RWPE2 (cell line): Measurements from ENCODE around the gene ITPRIPL2.

Experiments used
- ATAC-seq: fragments of 200-7000 bp; cut with Tn5 transposase; 3 replicates; pipeline ENCODE4 v1.9.1; 2021; ENCODE audit warnings: low read depth
- DNase-seq: peaks from one replicate; pipeline ENCODE4 v3.0.0-alpha.2; 2020; ENCODE audit warnings: low spot score
- H3K27ac ChIP-seq: fragments of 450-650 bp; 2 replicates; pipeline ENCODE4 v1.5.1; 2017; ENCODE audit warnings: mild to moderate bottlenecking; ENCODE audit not compliant: poor library complexity, severe bottlenecking
- H3K27me3 ChIP-seq: fragments of 250-450 bp; sonication (Bioruptor Pico); 2 replicates; pipeline ENCODE4 v1.5.1; 2021; ENCODE audit warnings: mild to moderate bottlenecking, moderate library complexity; ENCODE audit not compliant: insufficient read depth, poor library complexity, severe bottlenecking
- H3K36me3 ChIP-seq: fragments of 250-450 bp; sonication (Bioruptor Pico); 2 replicates; pipeline ENCODE4 v1.5.1; 2020; ENCODE audit warnings: low read depth, mild to moderate bottlenecking, moderate library complexity
- H3K4me1 ChIP-seq: fragments of 250-450 bp; sonication (Bioruptor Pico); 2 replicates; pipeline ENCODE4 v1.5.1; 2021; ENCODE audit warnings: mild to moderate bottlenecking, moderate library complexity; ENCODE audit not compliant: insufficient read depth, poor library complexity, severe bottlenecking
- H3K4me3 ChIP-seq: fragments of 250-450 bp; sonication (Bioruptor Pico); 2 replicates; pipeline ENCODE4 v1.5.1; 2021; ENCODE audit warnings: mild to moderate bottlenecking, moderate library complexity; ENCODE audit not compliant: severe bottlenecking
- H3K9me3 ChIP-seq: fragments of 250-450 bp; sonication (Bioruptor Pico); 2 replicates; pipeline ENCODE4 v1.5.1; 2021; ENCODE audit warnings: mild to moderate bottlenecking, moderate library complexity; ENCODE audit not compliant: severe bottlenecking
- CTCF ChIP-seq: fragments of 450-650 bp; IDR thresholded peaks from one replicate; pipeline ENCODE4 v1.5.1; 2017; ENCODE audit warnings: mild to moderate bottlenecking, moderate library complexity; ENCODE audit not compliant: poor library complexity, severe bottlenecking

The ITPRIPL2 gene

GRCh38 chr16:19166500-19166899 is 52.7 kb downstream of the ITPRIPL2 start:
- ATAC-seq (no peak), DNase-seq (no peak)
- H3K4me3 ChIP-seq = no peak overlapping the region
- TF ChIP-seq CTCF = no peak
- H3K27me3 ChIP-seq = no peaks in the 10 kb centered on the region
- no peak overlapping the region for H3K27ac ChIP-seq
- H3K9me3 ChIP-seq = no peaks in the 10 kb centered on the region
- peaks cover 9% of the 10 kb centered on the region for H3K4me1 ChIP-seq
- H3K36me3 ChIP-seq = no peaks in the 10 kb centered on the region

- H3K4me3 ChIP-seq = peak within 1 kb of the TSS; percentile 71
- ATAC-seq = peak; percentile 90
- TF ChIP-seq CTCF = peak; percentile 94
- no peaks in the 10 kb centered on the region for H3K36me3 ChIP-seq
- peak within 1 kb of the TSS; percentile 5 for H3K27ac ChIP-seq
- H3K9me3 ChIP-seq = no peaks in the 10 kb centered on the region
- H3K4me1 ChIP-seq = peaks cover 9% of the 10 kb centered on the region
- DNase-seq = peak; percentile 70
- no peaks in the 10 kb centered on the region for H3K27me3 ChIP-seq
Measured at GRCh38 chr16:19167710-19168370, 54.1 kb downstream of the ITPRIPL2 start, which contains the start of gene SYT17. Gene SYT17 (plus strand): TSS chr16:19168240. CDS start chr16:19168647, 407 bp downstream.

- TF ChIP-seq CTCF = no peak
- peak overlapping the region; percentile 5 for H3K27ac ChIP-seq
- H3K4me3 ChIP-seq = peak overlapping the region; percentile 71
- ATAC-seq = peak; percentile 19
- no peaks in the 10 kb centered on the region for H3K9me3 ChIP-seq
- H3K36me3 ChIP-seq = no peaks in the 10 kb centered on the region
- no peak for DNase-seq
- peaks cover 9% of the 10 kb centered on the region for H3K4me1 ChIP-seq
- H3K27me3 ChIP-seq = no peaks in the 10 kb centered on the region
Measured at GRCh38 chr16:19168371-19169081, 54.8 kb downstream of the ITPRIPL2 start.

GRCh38 chr16:19169082-19169639 is 55.4 kb downstream of the ITPRIPL2 start:
- Histone ChIP-seq H3K9me3 (no peaks in the 10 kb centered on the region), H3K27ac (no peak overlapping the region), H3K27me3 (no peaks in the 10 kb centered on the region), H3K4me3 (peak overlapping the region; percentile 71), H3K4me1 (peaks cover 9% of the 10 kb centered on the region), H3K36me3 (no peaks in the 10 kb centered on the region)
- no peak for DNase-seq
- no peak for ATAC-seq
- no peak for TF ChIP-seq CTCF
